ENCODE results near the gene MAMDC2. TPM values are rescaled to one million over a fixed set of nuclear protein-coding genes. Genes with fewer than 3 reads are reported as not detected.

The MAMDC2 gene
- total RNA-seq, 2 experiments from 2014 or later: not detected

GRCh38 chr9:70000469-70000868 is 43.2 kb upstream of the MAMDC2 start:
- ChIA-PET POLR2A (no interaction called here), CTCF (interaction anchor here (0.6 kb wide), 1 partner anchor 176 kb away, joined by 3 read pairs; no protein-coding TSS in a partner anchor)
- Mint-ChIP-seq H3K27me3 (peaks cover 5% of the 10 kb centered on the region), H3K4me1 (ENCODE audit: low read depth) (no peaks in the 10 kb centered on the region), H3K9me3 (no peaks in the 10 kb centered on the region), H3K27ac (no peak overlapping the region), H3K4me3 (no peak overlapping the region), H3K36me3 (ENCODE audit: low read depth) (no peaks in the 10 kb centered on the region)
- TF ChIP-seq, protein P1, sequence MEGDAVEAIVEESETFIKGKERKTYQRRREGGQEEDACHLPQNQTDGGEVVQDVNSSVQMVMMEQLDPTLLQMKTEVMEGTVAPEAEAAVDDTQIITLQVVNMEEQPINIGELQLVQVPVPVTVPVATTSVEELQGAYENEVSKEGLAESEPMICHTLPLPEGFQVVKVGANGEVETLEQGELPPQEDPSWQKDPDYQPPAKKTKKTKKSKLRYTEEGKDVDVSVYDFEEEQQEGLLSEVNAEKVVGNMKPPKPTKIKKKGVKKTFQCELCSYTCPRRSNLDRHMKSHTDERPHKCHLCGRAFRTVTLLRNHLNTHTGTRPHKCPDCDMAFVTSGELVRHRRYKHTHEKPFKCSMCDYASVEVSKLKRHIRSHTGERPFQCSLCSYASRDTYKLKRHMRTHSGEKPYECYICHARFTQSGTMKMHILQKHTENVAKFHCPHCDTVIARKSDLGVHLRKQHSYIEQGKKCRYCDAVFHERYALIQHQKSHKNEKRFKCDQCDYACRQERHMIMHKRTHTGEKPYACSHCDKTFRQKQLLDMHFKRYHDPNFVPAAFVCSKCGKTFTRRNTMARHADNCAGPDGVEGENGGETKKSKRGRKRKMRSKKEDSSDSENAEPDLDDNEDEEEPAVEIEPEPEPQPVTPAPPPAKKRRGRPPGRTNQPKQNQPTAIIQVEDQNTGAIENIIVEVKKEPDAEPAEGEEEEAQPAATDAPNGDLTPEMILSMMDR (IDR thresholded peaks at IDR 0.05): no peak
- ATAC-seq: no peak
- intact Hi-C loops (cut with micrococcal nuclease): no loop called here
- no peak for DNase-seq

GRCh38 chr9:70003901-70004714 is 39.5 kb upstream of the MAMDC2 start:
- peaks cover 14% of the 10 kb centered on the region for H3K27me3 Mint-ChIP-seq
- TF ChIP-seq, protein P1 (IDR thresholded peaks at IDR 0.05): no peak
- no peak overlapping the region for H3K27ac Mint-ChIP-seq
- no peaks in the 10 kb centered on the region for H3K9me3 Mint-ChIP-seq
- no peak overlapping the region for H3K4me3 Mint-ChIP-seq
- no peaks in the 10 kb centered on the region for H3K4me1 Mint-ChIP-seq (ENCODE audit: low read depth)
- DNase-seq: no peak
- ChIA-PET POLR2A (no interaction called here), CTCF (no interaction called here)
- no peaks in the 10 kb centered on the region for H3K36me3 Mint-ChIP-seq (ENCODE audit: low read depth)
- ATAC-seq: no peak
- intact Hi-C loops (cut with micrococcal nuclease): no loop called here

DNA sequence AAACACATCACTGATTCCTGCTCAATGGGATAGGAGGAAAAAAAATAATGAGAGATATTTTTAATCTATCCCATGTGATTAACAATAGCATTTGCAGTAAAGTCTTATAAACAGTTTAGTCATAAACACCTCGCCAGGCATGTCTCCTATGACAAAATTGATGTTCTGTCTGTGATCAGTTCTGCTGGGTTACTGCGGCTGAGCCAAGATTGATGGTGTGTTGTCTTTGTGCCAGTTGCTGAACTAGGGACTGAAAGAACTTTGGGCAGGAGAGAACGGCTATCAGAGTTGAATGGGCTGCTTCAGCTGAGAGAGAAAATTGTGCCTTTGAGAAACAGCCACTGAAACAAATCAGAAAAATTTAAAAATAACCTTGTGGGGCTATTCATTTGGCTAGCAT is 37.3 kb upstream of the MAMDC2 start:
- Mint-ChIP-seq H3K36me3 (ENCODE audit: low read depth) (no peaks in the 10 kb centered on the region), H3K4me1 (ENCODE audit: low read depth) (no peaks in the 10 kb centered on the region), H3K4me3 (no peak overlapping the region), H3K27me3 (peaks cover 13% of the 10 kb centered on the region), H3K27ac (no peak overlapping the region), H3K9me3 (no peaks in the 10 kb centered on the region)
- POLR2A ChIA-PET: no interaction called here
- CTCF ChIA-PET: no interaction called here
- TF ChIP-seq, protein P1 (IDR thresholded peaks at IDR 0.05): no peak
- ATAC-seq (no peak), DNase-seq (no peak)
- intact Hi-C loops (cut with micrococcal nuclease): no loop called here

DNA sequence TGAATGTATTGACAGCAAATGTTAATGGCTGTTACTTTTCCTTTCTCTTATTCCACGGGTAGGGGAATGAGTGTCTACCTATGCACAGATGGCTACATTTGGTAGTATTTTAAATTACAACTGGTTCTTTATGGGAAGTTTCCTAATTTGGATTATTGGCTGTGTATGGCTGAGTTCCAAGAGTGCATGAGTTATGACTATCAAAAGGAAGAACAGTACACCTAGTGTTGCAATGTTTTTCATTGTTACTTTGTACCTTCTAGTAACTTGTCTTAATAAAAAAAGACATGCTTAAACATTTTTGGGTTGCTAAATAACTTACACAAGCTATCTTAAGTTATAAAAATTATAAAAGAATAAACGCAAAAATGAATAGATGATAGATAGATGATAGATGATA is 35.8 kb upstream of the MAMDC2 start:
- no peak overlapping the region for H3K27ac Mint-ChIP-seq
- no peak overlapping the region for H3K4me3 Mint-ChIP-seq
- CTCF ChIA-PET: no interaction called here
- no peaks in the 10 kb centered on the region for H3K4me1 Mint-ChIP-seq (ENCODE audit: low read depth)
- peaks cover 13% of the 10 kb centered on the region for H3K27me3 Mint-ChIP-seq
- DNase-seq (no peak), ATAC-seq (no peak)
- H3K9me3 Mint-ChIP-seq: no peaks in the 10 kb centered on the region
- TF ChIP-seq, protein P1 (IDR thresholded peaks at IDR 0.05): no peak
- POLR2A ChIA-PET: no interaction called here
- no peaks in the 10 kb centered on the region for H3K36me3 Mint-ChIP-seq (ENCODE audit: low read depth)
- intact Hi-C loops (cut with micrococcal nuclease): no loop called here

DNA sequence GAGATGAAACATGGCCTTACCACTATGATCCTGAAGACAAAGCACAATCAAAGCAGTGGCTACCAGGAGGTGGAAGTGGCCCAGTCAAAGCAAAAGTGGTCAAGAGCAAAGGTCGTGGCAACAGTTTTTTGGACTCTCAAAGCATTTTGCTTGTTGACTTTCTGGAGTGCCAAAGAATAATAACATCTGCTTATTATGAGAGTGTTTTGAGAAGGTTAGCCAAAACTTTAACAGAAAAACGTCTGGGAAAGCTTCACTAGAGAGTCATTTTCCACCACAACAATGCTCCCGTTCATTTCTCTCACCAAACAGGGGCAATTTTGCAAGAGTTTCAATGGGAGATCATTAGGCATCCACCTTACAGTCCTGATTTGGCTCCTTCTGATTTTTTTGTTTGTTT is 33.6 kb upstream of the MAMDC2 start:
- intact Hi-C loops (cut with micrococcal nuclease): no loop called here

More for the DNA sequence above, 33.6 kb upstream of the MAMDC2 start:
- CTCF ChIA-PET: no interaction called here
- ATAC-seq: no peak
- TF ChIP-seq, protein P1 (IDR thresholded peaks at IDR 0.05): no peak
- Mint-ChIP-seq H3K36me3 (ENCODE audit: low read depth) (no peaks in the 10 kb centered on the region), H3K27ac (no peak overlapping the region), H3K4me1 (ENCODE audit: low read depth) (no peaks in the 10 kb centered on the region), H3K4me3 (no peak overlapping the region), H3K9me3 (no peaks in the 10 kb centered on the region), H3K27me3 (peaks cover 11% of the 10 kb centered on the region)
- POLR2A ChIA-PET: no interaction called here
- DNase-seq: no peak

All from activated CD8-positive, alpha-beta T cell treated with anti-CD3 and anti-CD28 coated beads for 36 hours (primary cell).